D721Med (cell line): ENCODE measurements around the gene CCDC169.
"Not testable (repeated sequence)": the region's sequence is repeated elsewhere in the genome, so short reads cannot be mapped to it uniquely, and the experiment has no call there.

ENCODE experiments used
- DNase-seq: peaks from one replicate; pipeline ENCODE4 v3.0.0; 2011; ENCODE audit warnings: low spot score; ENCODE audit not compliant: insufficient read length
- FAIRE-seq: peaks from 2 replicates; lab custom pipeline; 2011; peaks lifted over from hg19 to GRCh38; lab: Jason Lieb, UNC
- CTCF ChIP-seq: IDR thresholded peaks from 2 replicates; pipeline ENCODE4 v1.5.1; 2012; ENCODE audit warnings: mild to moderate bottlenecking, control low read depth; ENCODE audit not compliant: insufficient read depth; ENCODE audit errors: missing control alignments

The CCDC169 gene

GRCh38 chr13:36342715-36343114, 45.1 kb upstream of the CCDC169 start:
- FAIRE-seq, result no peak
- DNase-seq, result no peak
- no peak for TF ChIP-seq CTCF

- TF ChIP-seq CTCF, result no peak
- DNase-seq (no peak), FAIRE-seq (no peak)
Observed at GRCh38 chr13:36341718-36342117, 44.1 kb upstream of the CCDC169 start.

- FAIRE-seq, result no peak
- no peak for TF ChIP-seq CTCF
- DNase-seq, result no peak
Observed at GRCh38 chr13:36339600-36340155, 42.1 kb upstream of the CCDC169 start.

- FAIRE-seq, result no peak
- no peak for DNase-seq
- TF ChIP-seq CTCF, result no peak
Observed at GRCh38 chr13:36337938-36338641, 40.5 kb upstream of the CCDC169 start.

GRCh38 chr13:36332986-36333385, 35.4 kb upstream of the CCDC169 start:
- no peak for DNase-seq
- no peak for FAIRE-seq
- TF ChIP-seq CTCF, result no peak

GRCh38 chr13:36332255-36332654, 34.6 kb upstream of the CCDC169 start:
- FAIRE-seq, DNase-seq: not testable (repeated sequence)

- DNase-seq (no peak), FAIRE-seq (no peak)
- TF ChIP-seq CTCF, result no peak
Observed at GRCh38 chr13:36331280-36331679, 33.7 kb upstream of the CCDC169 start.

GRCh38 chr13:36329361-36329760, 31.7 kb upstream of the CCDC169 start:
- no peak for TF ChIP-seq CTCF
- DNase-seq, result no peak
- no peak for FAIRE-seq
